ENCODE measurements around the gene ALPP. TPM values are rescaled to one million over a fixed set of nuclear protein-coding genes. Genes with fewer than 3 reads are reported as not detected.
"Not testable (repeated sequence)": the region's sequence is repeated elsewhere in the genome, so short reads cannot be mapped to it uniquely, and the experiment has no call there.

ALPP gene
- total RNA-seq, 8 experiments from 2014 or later: 0.05 to 1.6 (median 0.30) TPM; not detected in 2

GRCh38 chr2:232421189-232421785, 42.7 kb downstream of the ALPP start:
- peak in 1 of 8 experiments; percentile 13 for ATAC-seq (replicated peaks in 6 of 8)
- WGBS, 10 experiments: 0 to 100% (median 66%) methylated on average over 1 to 5 of the region's 22 CpGs; no CpG with 5 or more reads in 5 of the 10 experiments
- no peak overlapping the region for H3K27ac ChIP-seq
- H3K4me1 ChIP-seq (replicated peaks in 1 of 2): peaks cover 0 to 11% of the 10 kb centered on the region in 2 donors
- in situ Hi-C loops (cut with MboI; ENCODE audit: low pct_unique_long_range_greater_than_20kb in 2 of 9, low sequenced_read_pairs in 9 of 9, unreplicated experiment in 9 of 9): loop anchor here in 1 of 9 experiments (25.0 kb wide), 1 partner anchor 509 kb away; no protein-coding TSS in a partner anchor
- peak overlapping the region in 4 of 5 donors; percentile 16 to 29 (median 27) for H3K4me3 ChIP-seq

GRCh38 chr2:232422051-232422450, 43.5 kb downstream of the ALPP start:
- Histone ChIP-seq H3K27ac (no peak overlapping the region), H3K4me3 (no peak overlapping the region), H3K4me1 (replicated peaks in 1 of 2) (peaks cover 0 to 11% of the 10 kb centered on the region in 2 donors)
- 40 to 90% (median 80%) methylated on average over 1 to 10 of the region's 10 CpGs; no CpG with 5 or more reads in 3 of the 10 experiments for WGBS, 10 experiments
- in situ Hi-C loops (cut with MboI; ENCODE audit: low pct_unique_long_range_greater_than_20kb in 2 of 9, low sequenced_read_pairs in 9 of 9, unreplicated experiment in 9 of 9): loop anchor here in 1 of 9 experiments (25.0 kb wide), 1 partner anchor 510 kb away; no protein-coding TSS in a partner anchor
- no peak for ATAC-seq (replicated peaks in 6 of 8)

- not testable (repeated sequence) for ATAC-seq (replicated peaks in 6 of 8); H3K4me3 ChIP-seq; H3K4me1 ChIP-seq (replicated peaks in 1 of 2); H3K27ac ChIP-seq
- WGBS, 10 experiments: 0 to 100% (median 67%) methylated on average over 1 to 2 of the region's 3 CpGs; no CpG with 5 or more reads in 6 of the 10 experiments
- in situ Hi-C loops (cut with MboI; ENCODE audit: low pct_unique_long_range_greater_than_20kb in 2 of 9, low sequenced_read_pairs in 9 of 9, unreplicated experiment in 9 of 9): loop anchor here in 1 of 9 experiments (25.0 kb wide), 1 partner anchor 511 kb away; no protein-coding TSS in a partner anchor
These were observed 44.4 kb downstream of the ALPP start for GRCh38 chr2:232422996-232423395.

GRCh38 chr2:232423407-232423806, 44.9 kb downstream of the ALPP start:
- not testable (repeated sequence) for H3K4me1 ChIP-seq (replicated peaks in 1 of 2); ATAC-seq (replicated peaks in 6 of 8); H3K27ac ChIP-seq; H3K4me3 ChIP-seq
- 0 to 60% methylated on average over 1 of the region's 7 CpGs; no CpG with 5 or more reads in 8 of the 10 experiments for WGBS, 10 experiments
- in situ Hi-C loops (cut with MboI; ENCODE audit: low pct_unique_long_range_greater_than_20kb in 2 of 9, low sequenced_read_pairs in 9 of 9, unreplicated experiment in 9 of 9): loop anchor here in 1 of 9 experiments (25.0 kb wide), 1 partner anchor 511 kb away; no protein-coding TSS in a partner anchor

GRCh38 chr2:232431705-232432590, 53.4 kb downstream of the ALPP start:
- Histone ChIP-seq H3K4me1 (replicated peaks in 1 of 2) (no peaks in the 10 kb centered on the region), H3K4me3 (no peak overlapping the region), H3K27ac (no peak overlapping the region)
- 0 to 100% (median 91%) methylated on average over 1 to 6 of the region's 16 CpGs; no CpG with 5 or more reads in 3 of the 10 experiments for WGBS, 10 experiments
- in situ Hi-C loops (cut with MboI; ENCODE audit: low pct_unique_long_range_greater_than_20kb in 2 of 9, low sequenced_read_pairs in 9 of 9, unreplicated experiment in 9 of 9): loop anchor here in 6 of 9 experiments (10.0 to 25.0 kb wide), 2 partner anchors 520 to 527 kb away; no protein-coding TSS in a partner anchor
- no peak for ATAC-seq (replicated peaks in 6 of 8)

Other genes starting within 250 kb of the ALPP start
- under 1 TPM in 5 of 8 experiments, not detected in 3; 0.10 to 0.38 (median 0.21) TPM for gene ALPG, start 28.1 kb downstream of the ALPP start, total RNA-seq
- under 1 TPM in 5 of 8 experiments, not detected in 3; 0.10 to 0.42 (median 0.18) TPM for gene ALPI, start 77.4 kb downstream of the ALPP start, total RNA-seq
- 10 to 100 TPM in 5 of 8 experiments, under 1 TPM in 2, not detected in 1; 0.13 to 83.3 (median 30.6) TPM for gene ECEL1, start 109.1 kb downstream of the ALPP start, total RNA-seq
- 1 to 10 TPM in 1 of 8 experiments, under 1 TPM in 5, not detected in 2; 0.08 to 1.9 (median 0.58) TPM for gene PRSS56, start 141.6 kb downstream of the ALPP start, total RNA-seq
- gene CHRND, start 147.4 kb downstream of the ALPP start, total RNA-seq: under 1 TPM in 7 of 8 experiments, not detected in 1; 0.05 to 0.62 (median 0.21) TPM
- gene CHRNG, start 160.9 kb downstream of the ALPP start, total RNA-seq: 1 to 10 TPM in 3 of 8 experiments, under 1 TPM in 5; 0.38 to 2.4 (median 0.93) TPM
- 10 to 100 TPM in 6 of 8 experiments, 1 to 10 TPM in 2; 6.6 to 20.3 (median 11.5) TPM for gene TIGD1, start 171.8 kb downstream of the ALPP start, total RNA-seq
- 10 to 100 TPM; 49.0 to 81.3 (median 73.7) TPM for gene EIF4E2, start 171.9 kb downstream of the ALPP start, total RNA-seq